ENCODE measurements around the gene PRXL2B.

Gene PRXL2B

GRCh38 chr1:2601721-2602303 is 15.2 kb downstream of the PRXL2B start:
- no peak for DNase-seq

GRCh38 chr1:2602311-2602835 is 15.8 kb downstream of the PRXL2B start:
- DNase-seq: no peak

GRCh38 chr1:2602866-2603520 is 16.4 kb downstream of the PRXL2B start:
- DNase-seq: no peak

GRCh38 chr1:2603521-2604155 is 17.1 kb downstream of the PRXL2B start:
- DNase-seq: no peak

GRCh38 chr1:2604156-2604843 is 17.7 kb downstream of the PRXL2B start:
- no peak for DNase-seq

- DNase-seq: no peak
These were observed 18.4 kb downstream of the PRXL2B start for GRCh38 chr1:2604844-2605508.

- no peak for DNase-seq
These were observed 19.2 kb downstream of the PRXL2B start for GRCh38 chr1:2605509-2606395.

- DNase-seq: no peak
These were observed 19.9 kb downstream of the PRXL2B start for GRCh38 chr1:2606396-2606880.

GRCh38 chr1:2606881-2607621 is 20.5 kb downstream of the PRXL2B start:
- no peak for DNase-seq

- DNase-seq: no peak
These were observed 21.1 kb downstream of the PRXL2B start for GRCh38 chr1:2607641-2608091.

- DNase-seq: no peak
These were observed 22.9 kb downstream of the PRXL2B start for GRCh38 chr1:2609319-2610035.

- DNase-seq: no peak
These were observed 23.7 kb downstream of the PRXL2B start for GRCh38 chr1:2610036-2610959.

GRCh38 chr1:2611031-2611501 is 24.5 kb downstream of the PRXL2B start:
- DNase-seq: no peak

- DNase-seq: no peak
These were observed 25.3 kb downstream of the PRXL2B start for GRCh38 chr1:2611621-2612437.

- no peak for DNase-seq
These were observed 26.2 kb downstream of the PRXL2B start for GRCh38 chr1:2612591-2613365.

GRCh38 chr1:2614145-2614544 is 27.6 kb downstream of the PRXL2B start:
- no peak for DNase-seq

GRCh38 chr1:2617971-2618470 is 31.4 kb downstream of the PRXL2B start:
- DNase-seq: no peak

Data from activated gamma-delta T cell (primary cell).